Vagina (tissue), 2 donors: ENCODE results near the gene DNMT1. TPM values are rescaled to one million over a fixed set of nuclear protein-coding genes. Genes with fewer than 3 reads are reported as not detected.

Source experiments
- DNase-seq, 2 donors: peaks; one replicate each; pipeline ENCODE4 v3.0.0-alpha.2; 2017; ENCODE audit errors: extremely low spot score in 2 of 2
- H3K27ac ChIP-seq: fragments of 200-600 bp; sonication (generic); one replicate; pipeline ENCODE4 v1.5.1; 2019
- H3K27me3 ChIP-seq: fragments of 200-600 bp; sonication (generic); one replicate; pipeline ENCODE4 v1.5.1; 2019
- H3K36me3 ChIP-seq, 2 donors: fragments of 200-600 bp; sonication (generic); one replicate each; pipeline ENCODE4 v1.5.1; 2017 to 2019
- H3K4me1 ChIP-seq: fragments of 200-600 bp; sonication (generic); one replicate; pipeline ENCODE4 v1.5.1; 2019
- H3K4me3 ChIP-seq, 2 donors: fragments of 200-600 bp; sonication (generic); 1 replicate in 1 of 2; 2 replicates in 1 of 2; pipeline ENCODE4 v1.5.1; 2016 to 2019
- H3K9me3 ChIP-seq: fragments of 200-600 bp; sonication (generic); one replicate; pipeline ENCODE4 v1.5.1; 2019
- CTCF ChIP-seq, 3 experiments: fragments of 450-650 bp in 2 of 3; fragments of 200-600 bp in 1 of 3; sonication (generic) in 1 of 3; IDR thresholded peaks; one replicate each; pipeline ENCODE4 v1.5.1; 2017 to 2019; ENCODE audit warnings: antibody characterized with exemption in 3 of 3, mild to moderate bottlenecking in 2 of 3, moderate library complexity in 2 of 3
- POLR2A ChIP-seq, 2 donors: fragments of 450-650 bp; IDR thresholded peaks; one replicate each; pipeline ENCODE4 v1.6.1; 2017; ENCODE audit warnings: antibody characterized with exemption in 2 of 2, mild to moderate bottlenecking in 2 of 2, moderate library complexity in 2 of 2
- POLR2AphosphoS5 ChIP-seq, 2 donors: sonication (generic); formaldehyde crosslinking; IDR thresholded peaks; one replicate each; pipeline ENCODE4 v1.9.0; 2017; ENCODE audit warnings: antibody characterized with exemption in 2 of 2, mild to moderate bottlenecking in 2 of 2, low read depth in 1 of 2; ENCODE audit not compliant: insufficient read depth in 1 of 2
- intact Hi-C: fragments of 100-400 bp; cut with DNase I; formaldehyde crosslinking; loops from one replicate; pipeline ENCODE4 v1.15.1; 2023
- total RNA-seq: library from RNA; depleted of rRNA; stranded (reverse); fragments of >200 nt; gene quantifications from one replicate; pipeline ENCODE4 v1.2.3, GENCODE V29; 2016

Gene DNMT1
- total RNA-seq, 1 donor from 2014 or later, result 36.8 TPM

GRCh38 chr19:10195199-10195519 is 406 bp upstream of the DNMT1 start:
- H3K4me1 ChIP-seq, result peaks cover 27% of the 10 kb centered on the region
- DNase-seq, result no peak

GRCh38 chr19:10193790-10194499 is 808 bp downstream of the DNMT1 start:
- intact Hi-C loops, result no loop called here
- H3K9me3 ChIP-seq, result no peaks in the 10 kb centered on the region
- no peaks in the 10 kb centered on the region for H3K36me3 ChIP-seq
- TF ChIP-seq POLR2AphosphoS5 (IDR thresholded peaks at IDR 0.05; ENCODE audit: insufficient read depth in 1 of 2, low read depth in 1 of 2) (no peak), CTCF (IDR thresholded peaks at IDR 0.05) (no peak), POLR2A (IDR thresholded peaks at IDR 0.05) (no peak)
- DNase-seq, result no peak
- H3K4me1 ChIP-seq, result peaks cover 27% of the 10 kb centered on the region
- no peaks in the 10 kb centered on the region for H3K27me3 ChIP-seq
- peak overlapping the region; percentile 83 for H3K27ac ChIP-seq
- peak overlapping the region; percentile 57 to 89 for H3K4me3 ChIP-seq

More at GRCh38 chr19:10195199-10195519, 406 bp upstream of the DNMT1 start:
- no peaks in the 10 kb centered on the region for H3K36me3 ChIP-seq
- H3K27ac ChIP-seq, result peak overlapping the region; percentile 83
- no peaks in the 10 kb centered on the region for H3K27me3 ChIP-seq
- H3K4me3 ChIP-seq, result peak overlapping the region; percentile 57 to 89
- intact Hi-C loops, result no loop called here
- no peak for TF ChIP-seq POLR2A (IDR thresholded peaks at IDR 0.05)
- no peak for TF ChIP-seq POLR2AphosphoS5 (IDR thresholded peaks at IDR 0.05; ENCODE audit: insufficient read depth in 1 of 2, low read depth in 1 of 2)
- TF ChIP-seq CTCF (IDR thresholded peaks at IDR 0.05), result no peak
- no peaks in the 10 kb centered on the region for H3K9me3 ChIP-seq

- H3K9me3 ChIP-seq, result no peaks in the 10 kb centered on the region
- no peaks in the 10 kb centered on the region for H3K27me3 ChIP-seq
- intact Hi-C loops, result no loop called here
- peaks cover 27% of the 10 kb centered on the region for H3K4me1 ChIP-seq
- no peak overlapping the region for H3K4me3 ChIP-seq
- DNase-seq, result no peak
- TF ChIP-seq POLR2AphosphoS5 (IDR thresholded peaks at IDR 0.05; ENCODE audit: insufficient read depth in 1 of 2, low read depth in 1 of 2) (no peak), CTCF (IDR thresholded peaks at IDR 0.05) (no peak), POLR2A (IDR thresholded peaks at IDR 0.05) (no peak)
- H3K27ac ChIP-seq, result no peak overlapping the region
- no peaks in the 10 kb centered on the region for H3K36me3 ChIP-seq
Observed at GRCh38 chr19:10192922-10193321, 1.8 kb downstream of the DNMT1 start.

GRCh38 chr19:10191347-10191746 is 3.4 kb downstream of the DNMT1 start:
- TF ChIP-seq CTCF (IDR thresholded peaks at IDR 0.05), result no peak
- TF ChIP-seq POLR2AphosphoS5 (IDR thresholded peaks at IDR 0.05; ENCODE audit: insufficient read depth in 1 of 2, low read depth in 1 of 2), result peak in 1 of 2 donors; percentile 59
- H3K4me1 ChIP-seq, result peaks cover 27% of the 10 kb centered on the region
- no peaks in the 10 kb centered on the region for H3K36me3 ChIP-seq
- H3K27ac ChIP-seq, result no peak overlapping the region
- DNase-seq, result no peak
- intact Hi-C loops, result no loop called here
- no peaks in the 10 kb centered on the region for H3K9me3 ChIP-seq
- H3K27me3 ChIP-seq, result no peaks in the 10 kb centered on the region
- H3K4me3 ChIP-seq, result no peak overlapping the region

GRCh38 chr19:10190026-10190425 is 4.7 kb downstream of the DNMT1 start:
- TF ChIP-seq POLR2A (IDR thresholded peaks at IDR 0.05) (no peak), POLR2AphosphoS5 (IDR thresholded peaks at IDR 0.05; ENCODE audit: insufficient read depth in 1 of 2, low read depth in 1 of 2) (no peak), CTCF (IDR thresholded peaks at IDR 0.05) (no peak)
- no peaks in the 10 kb centered on the region for H3K36me3 ChIP-seq
- H3K4me3 ChIP-seq, result no peak overlapping the region
- no peak for DNase-seq
- no peaks in the 10 kb centered on the region for H3K27me3 ChIP-seq
- no peaks in the 10 kb centered on the region for H3K9me3 ChIP-seq
- H3K27ac ChIP-seq, result no peak overlapping the region
- intact Hi-C loops, result no loop called here
- H3K4me1 ChIP-seq, result peaks cover 27% of the 10 kb centered on the region
